Measurements from ENCODE around the gene ANXA3.

ANXA3 gene

DNA sequence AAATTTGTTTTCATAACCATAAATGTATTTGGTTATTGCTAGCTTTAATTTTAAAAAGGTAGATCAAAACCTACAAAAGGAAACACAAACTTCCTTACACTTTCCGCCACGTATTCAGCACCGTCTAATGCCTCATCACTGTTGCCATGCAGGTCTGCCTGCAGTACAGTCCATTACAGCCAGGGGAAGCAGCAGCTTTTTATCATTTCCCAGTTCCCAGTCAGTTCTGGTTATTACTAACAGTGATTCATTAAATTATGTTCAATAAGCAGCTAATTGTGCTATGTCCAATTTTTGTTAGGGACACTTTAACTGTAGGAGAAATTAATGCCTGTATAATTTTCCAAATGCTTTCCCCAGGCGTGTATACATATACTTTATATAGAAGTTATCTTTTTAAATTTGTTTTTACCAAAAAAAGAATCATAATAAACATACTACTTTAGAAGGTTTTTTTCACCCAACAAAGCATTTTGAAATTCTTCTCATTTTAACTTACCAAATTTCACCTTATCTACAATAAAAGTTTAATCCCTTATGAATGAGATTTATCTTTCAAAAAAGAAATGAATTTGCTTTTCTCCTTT, 93.3 kb downstream of the ANXA3 start:
- DNase-seq (ENCODE audit: low read depth, low spot score) = no peak

DNA sequence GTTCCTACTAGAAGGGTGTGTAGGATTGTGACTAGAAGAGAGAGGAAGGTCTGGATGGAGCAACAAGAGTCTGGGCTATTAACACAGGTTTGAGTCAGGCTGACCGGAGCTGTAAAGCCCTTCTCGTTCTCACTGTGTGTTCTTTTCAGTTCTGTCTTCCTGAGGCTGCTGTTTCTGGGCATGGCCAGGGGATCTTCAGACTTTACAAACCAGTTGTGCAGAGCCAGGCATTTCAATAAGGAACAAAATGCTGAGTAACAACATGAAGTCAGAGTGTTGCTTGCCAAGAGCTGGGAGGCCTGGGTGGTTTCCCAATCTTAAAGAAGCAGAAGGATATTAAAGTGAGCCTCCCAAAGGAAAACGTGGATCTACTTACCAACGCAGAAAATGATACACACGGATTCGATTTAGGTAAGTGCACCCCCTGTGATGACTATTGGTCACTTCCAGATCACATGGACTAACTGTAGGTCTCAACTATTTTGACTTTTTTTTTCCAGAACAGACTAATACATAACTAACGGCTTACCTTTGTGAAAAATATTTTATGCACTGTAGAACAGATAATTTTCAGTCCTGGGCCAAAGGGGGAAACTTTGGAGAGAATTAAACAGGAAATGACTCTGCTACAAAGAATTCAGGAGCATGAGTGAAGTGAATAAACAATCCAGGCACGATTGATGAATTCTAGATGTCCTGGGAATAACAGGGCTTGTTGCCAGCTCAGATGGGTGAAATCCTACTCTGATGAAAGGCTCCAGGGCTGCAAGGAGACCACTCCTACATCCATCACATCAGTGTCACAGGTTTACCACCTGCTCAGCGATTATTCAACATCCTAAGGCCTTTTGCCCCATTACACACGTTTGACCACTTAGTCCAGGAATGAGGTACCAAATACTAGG, 94.5 kb downstream of the ANXA3 start:
- DNase-seq (ENCODE audit: low read depth, low spot score) = no peak

DNA sequence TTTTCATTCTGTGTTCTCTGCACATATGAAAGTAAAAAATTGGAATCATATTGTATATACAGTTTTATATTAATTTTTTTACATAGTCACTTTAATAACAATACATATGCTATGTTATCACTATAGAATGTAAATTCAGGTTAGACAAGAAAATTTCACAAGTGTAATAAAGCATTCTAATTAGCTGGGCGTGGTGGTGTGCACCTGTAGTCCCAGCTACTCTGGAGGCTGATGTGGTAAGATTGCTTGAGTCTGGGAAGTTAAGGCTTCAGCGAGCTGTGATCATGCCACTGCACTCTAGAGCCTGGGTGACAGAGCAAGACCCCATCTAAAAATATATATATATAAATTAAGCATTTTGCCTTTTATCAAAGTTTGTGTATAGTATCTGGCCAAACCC, 95.7 kb downstream of the ANXA3 start:
- no peak for DNase-seq (ENCODE audit: low read depth, low spot score)

DNA sequence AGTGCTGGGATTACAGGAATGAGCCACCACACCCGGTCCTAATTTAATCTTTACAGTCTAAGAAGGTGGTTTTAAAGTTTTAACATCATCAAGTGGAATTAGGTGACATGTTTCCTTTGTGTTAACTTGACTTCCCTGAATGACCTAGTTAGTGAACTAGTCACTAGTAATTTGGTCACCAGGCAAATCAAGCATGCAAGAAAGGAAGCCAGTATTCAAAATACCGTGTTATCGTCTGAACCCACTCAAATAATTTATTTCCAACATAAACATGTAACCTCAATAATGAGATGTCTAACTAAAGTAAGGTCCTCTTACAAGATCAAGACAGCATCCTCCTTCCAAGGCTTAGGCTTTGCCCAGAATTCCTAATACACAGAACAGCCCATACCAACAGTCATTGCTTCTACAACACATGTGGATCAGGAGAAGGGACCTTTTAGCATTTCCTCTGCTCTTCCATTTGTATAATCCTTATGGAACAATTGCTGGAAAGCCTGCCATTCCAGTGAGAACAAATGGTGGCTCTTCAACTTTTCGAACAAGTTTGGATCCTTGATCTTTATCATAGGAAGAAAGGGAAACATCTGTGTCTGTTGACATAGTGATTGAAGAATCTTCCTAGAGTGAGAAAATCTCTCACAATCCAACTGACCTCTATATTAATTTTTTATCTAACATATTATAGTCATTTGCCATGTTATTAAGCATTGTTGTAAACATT, 97.2 kb downstream of the ANXA3 start:
- DNase-seq (ENCODE audit: low read depth, low spot score) = no peak

DNA sequence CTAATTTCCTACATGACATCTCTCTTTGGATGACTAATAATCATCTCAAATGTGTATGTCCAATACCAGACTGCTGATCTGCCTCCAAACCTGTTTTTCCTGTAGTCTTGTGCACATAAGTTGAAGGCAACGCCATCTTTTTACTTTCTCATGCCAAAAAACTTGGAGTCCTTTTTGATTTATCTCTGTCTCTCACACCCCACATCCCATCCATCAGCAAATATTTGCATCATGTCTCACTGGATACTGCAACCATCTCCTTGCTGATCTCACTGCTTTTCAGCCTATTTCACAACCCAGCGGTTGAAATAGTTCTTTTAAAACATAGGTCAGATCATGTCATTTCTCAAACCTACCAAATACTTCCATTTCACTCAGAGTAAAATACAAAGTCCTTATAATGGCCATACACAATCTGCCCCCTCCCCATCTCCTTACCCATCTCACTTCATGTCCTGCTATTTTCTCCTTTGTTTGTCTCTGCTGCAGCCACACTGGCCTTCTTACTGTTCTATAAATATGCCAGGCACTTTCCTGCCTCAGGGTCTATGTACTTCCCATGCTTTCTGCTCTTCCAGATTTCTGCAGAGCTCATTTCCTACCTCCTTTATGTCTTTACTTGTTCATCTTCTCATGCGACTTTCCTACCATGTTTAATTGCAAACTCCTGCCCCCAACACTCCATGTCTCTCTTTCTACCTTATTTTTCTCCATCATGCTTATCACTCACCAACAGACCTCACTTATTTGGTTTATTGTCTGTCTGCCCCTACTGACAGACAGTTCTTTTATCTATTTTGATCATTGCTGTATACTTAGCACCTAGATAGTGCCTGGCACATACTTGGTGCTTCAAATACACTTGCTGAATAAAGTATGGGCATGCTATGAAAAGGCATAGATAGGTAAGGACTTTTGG, 98.8 kb downstream of the ANXA3 start:
- no peak for DNase-seq (ENCODE audit: low read depth, low spot score)

DNA sequence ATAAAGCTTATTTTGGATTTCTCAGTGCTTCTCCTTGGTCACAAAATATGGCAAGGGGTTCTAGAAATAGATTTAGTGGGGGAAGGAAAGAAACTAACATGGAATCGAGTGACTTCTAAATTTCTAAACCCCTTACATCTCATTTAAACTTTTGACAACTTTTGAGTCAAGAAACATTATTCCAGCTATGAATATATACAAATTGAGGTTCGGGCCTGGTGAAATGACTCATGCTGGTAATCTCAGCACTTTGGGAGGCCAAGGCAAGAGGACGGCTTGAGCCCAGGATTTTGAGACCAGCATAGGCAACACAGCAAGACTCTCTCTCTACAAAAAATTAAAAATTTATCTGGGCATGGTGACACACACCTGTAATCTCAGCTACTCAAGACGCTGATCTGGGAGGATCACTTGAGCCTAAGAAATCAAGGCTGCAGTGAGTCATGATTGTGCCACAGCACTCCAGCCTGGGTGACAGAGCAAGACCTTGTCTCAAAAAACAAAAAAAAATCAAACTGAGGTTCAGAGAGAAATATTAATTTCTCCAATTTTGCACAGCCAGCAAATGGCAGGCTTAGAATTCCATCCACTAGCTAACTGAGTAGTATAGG, 99.8 kb downstream of the ANXA3 start:
- no peak for DNase-seq (ENCODE audit: low read depth, low spot score)

DNA sequence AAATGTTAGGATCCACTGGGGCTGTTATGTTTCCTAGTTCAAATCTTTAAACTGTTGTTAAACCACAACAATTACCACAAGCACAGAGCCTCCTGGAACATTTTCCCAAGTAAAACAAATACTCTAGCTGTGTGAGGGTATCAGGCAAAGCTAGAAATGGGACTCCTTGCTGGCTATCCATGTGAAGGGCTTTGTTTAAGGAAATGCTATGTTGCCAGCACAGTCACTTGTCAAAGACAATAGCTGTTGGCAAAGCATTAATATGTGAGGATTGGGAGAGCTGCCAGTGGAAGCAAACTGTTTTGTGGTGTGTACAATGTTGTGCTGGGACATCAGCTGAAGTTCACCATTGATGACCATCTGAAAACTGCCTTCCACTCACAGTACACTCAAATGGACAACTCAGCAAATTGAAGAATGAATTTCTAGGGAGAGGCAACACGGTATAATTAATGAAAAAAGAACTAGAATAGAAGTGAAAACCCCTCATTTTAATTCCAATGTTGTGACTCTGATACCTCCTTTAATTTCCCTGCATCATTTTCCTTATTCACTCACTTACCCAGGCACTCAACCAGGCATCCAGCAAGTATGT, 100.8 kb downstream of the ANXA3 start:
- no peak for DNase-seq (ENCODE audit: low read depth, low spot score)

DNA sequence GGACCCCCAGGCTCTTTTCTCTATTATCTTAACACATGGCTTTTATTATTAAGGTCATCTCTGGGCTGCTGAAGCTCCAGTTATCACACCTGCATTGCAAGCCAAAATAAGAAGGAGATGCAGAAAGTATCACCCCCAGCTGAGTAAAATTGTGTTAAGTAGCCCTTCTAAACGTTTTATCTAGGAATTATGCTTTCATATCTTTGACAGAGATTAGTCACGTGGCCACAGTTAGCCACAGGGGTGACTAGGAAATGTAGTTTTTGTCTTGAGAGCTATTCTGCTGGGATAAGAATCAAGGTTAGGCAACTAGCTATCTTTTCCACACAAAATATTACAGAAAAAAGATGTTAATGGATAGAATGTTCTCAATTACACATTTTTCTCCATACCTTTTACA, 102.1 kb downstream of the ANXA3 start:
- DNase-seq (ENCODE audit: low read depth, low spot score) = no peak

DNA sequence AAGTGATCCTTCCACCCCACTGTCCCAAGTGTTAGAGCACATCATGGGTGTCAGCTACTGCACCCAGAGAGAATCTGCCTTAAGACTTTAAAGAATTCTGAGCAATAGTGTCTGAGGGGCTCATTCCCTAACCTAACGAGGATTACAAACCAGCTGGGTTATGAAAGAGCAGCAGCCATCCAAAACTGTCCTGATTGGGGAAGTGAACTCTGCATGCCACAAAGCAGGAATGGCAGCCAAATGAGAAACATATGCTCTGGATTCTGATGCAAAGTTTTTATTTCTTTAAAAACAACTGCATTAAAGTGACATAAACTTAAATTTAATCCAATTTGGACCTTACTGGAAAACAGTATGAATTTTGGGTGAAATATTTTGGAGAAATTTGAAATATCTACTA, 103.2 kb downstream of the ANXA3 start:
- DNase-seq (ENCODE audit: low read depth, low spot score) = no peak

DNA sequence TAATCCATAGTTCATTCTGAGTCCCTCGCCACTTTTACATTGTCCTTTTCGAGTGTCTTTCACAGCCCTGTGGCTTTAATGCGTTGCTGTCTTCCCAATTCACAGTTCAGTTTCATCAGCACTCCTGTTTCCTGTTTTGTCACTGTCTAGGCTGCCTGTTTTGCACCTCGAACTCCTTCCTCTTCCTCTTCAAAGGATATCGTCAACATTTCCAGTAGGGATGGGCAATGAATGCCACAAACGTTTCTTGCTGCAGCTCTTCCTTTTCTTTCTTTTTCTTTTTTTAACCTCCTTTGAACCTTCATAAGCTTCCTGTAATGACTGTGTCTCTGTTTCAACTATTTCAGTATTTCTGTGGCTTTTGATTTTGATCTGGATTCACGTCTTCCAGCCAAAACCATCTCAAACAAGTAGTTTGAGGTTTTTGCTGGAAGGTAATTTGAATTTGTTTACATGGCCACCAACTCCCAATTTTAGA, 105.4 kb downstream of the ANXA3 start:
- no peak for DNase-seq (ENCODE audit: low read depth, low spot score)

DNA sequence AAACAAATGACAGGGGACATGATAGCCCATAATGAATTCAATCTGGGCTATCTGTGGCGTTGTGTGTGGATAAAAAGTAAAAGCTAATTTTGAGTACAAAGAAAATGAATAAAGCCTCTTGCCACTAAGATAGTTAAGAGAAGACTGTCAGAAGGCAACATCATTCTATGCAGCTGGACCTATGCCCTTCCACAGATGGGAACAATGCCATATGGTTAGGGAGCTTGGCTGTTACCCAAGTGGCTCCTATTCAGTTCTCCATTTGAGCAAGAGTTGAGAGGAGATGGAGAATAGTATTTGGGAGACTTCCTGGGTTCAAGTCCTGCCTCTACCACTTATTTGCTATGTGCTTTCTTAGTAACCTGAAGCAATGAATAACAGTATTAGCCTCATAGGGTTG, 107.7 kb downstream of the ANXA3 start:
- DNase-seq (ENCODE audit: low read depth, low spot score) = no peak

DNA sequence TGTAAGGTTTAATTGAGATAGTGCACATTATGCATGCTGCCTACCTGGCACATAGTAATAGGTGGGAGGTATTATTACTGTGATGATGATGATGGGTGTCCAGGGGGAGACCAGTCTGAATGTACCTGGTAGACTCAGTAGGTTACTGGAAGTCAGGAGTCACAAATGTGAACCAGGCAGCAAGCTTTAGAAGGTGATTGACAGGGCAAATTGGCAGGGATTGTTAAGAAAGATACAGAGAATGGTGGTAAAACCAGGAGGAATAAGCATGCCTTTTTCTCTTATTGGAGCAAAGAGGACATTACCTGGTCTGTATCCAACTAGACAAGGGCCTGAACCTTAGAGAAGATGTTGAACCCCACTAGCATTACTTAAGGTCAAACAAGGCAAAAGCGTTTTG, 108.1 kb downstream of the ANXA3 start:
- no peak for DNase-seq (ENCODE audit: low read depth, low spot score)

Data from activated naive CD8-positive, alpha-beta T cell treated with anti-CD3 and anti-CD28 coated beads, Interleukin-2, amount 50 U/mL, for 16 hours (primary cell).